ENCODE data around the gene RPS14.
A peak's percentile ranks its signal among the peaks of the same experiment; 100 is the strongest.
"Not testable (repeated sequence)": the region's sequence is repeated elsewhere in the genome, so short reads cannot be mapped to it uniquely, and the experiment has no call there.

Gene RPS14

DNA sequence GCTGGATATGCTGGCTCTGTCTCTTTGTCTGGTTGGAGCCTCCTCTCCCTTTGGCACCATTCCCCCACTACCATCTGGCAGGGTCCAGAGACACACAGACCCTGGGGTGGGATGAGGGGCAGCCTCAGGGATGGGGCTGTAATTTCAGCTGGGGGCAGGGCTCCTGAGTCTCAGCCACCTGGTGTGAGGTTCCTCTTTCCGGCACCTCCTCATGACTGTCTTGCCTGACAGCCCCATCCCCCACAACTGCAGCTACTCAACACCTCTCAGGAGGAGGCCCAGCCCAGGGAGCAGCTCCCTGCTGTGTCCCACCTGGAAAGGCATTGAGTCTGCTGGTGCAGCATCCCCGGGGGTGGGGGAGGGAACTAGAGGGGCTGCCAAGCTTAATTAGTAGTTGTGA, 11.7 kb upstream of the RPS14 start:
- Mint-ChIP-seq H3K4me3 (no peak overlapping the region), H3K27ac (no peak overlapping the region), H3K36me3 (ENCODE audit: low read depth) (no peaks in the 10 kb centered on the region), H3K9me3 (no peaks in the 10 kb centered on the region), H3K27me3 (ENCODE audit: low read depth) (no peaks in the 10 kb centered on the region), H3K4me1 (ENCODE audit: low read depth) (peaks cover 13% of the 10 kb centered on the region)

GRCh38 chr5:150460781-150461180, 11.2 kb upstream of the RPS14 start:
- H3K4me3 Mint-ChIP-seq: no peak overlapping the region

GRCh38 chr5:150458802-150459557, 9.4 kb upstream of the RPS14 start:
- H3K27me3 Mint-ChIP-seq (ENCODE audit: low read depth): no peaks in the 10 kb centered on the region
- H3K9me3 Mint-ChIP-seq: no peaks in the 10 kb centered on the region
- peaks cover 13% of the 10 kb centered on the region for H3K4me1 Mint-ChIP-seq (ENCODE audit: low read depth)
- no peak overlapping the region for H3K4me3 Mint-ChIP-seq
- no peak overlapping the region for H3K27ac Mint-ChIP-seq
- H3K36me3 Mint-ChIP-seq (ENCODE audit: low read depth): no peaks in the 10 kb centered on the region

More at GRCh38 chr5:150460781-150461180, 11.2 kb upstream of the RPS14 start:
- no peaks in the 10 kb centered on the region for H3K27me3 Mint-ChIP-seq (ENCODE audit: low read depth)
- H3K36me3 Mint-ChIP-seq (ENCODE audit: low read depth): no peaks in the 10 kb centered on the region
- H3K4me1 Mint-ChIP-seq (ENCODE audit: low read depth): peaks cover 13% of the 10 kb centered on the region
- H3K27ac Mint-ChIP-seq: peak overlapping the region; percentile 16
- H3K9me3 Mint-ChIP-seq: no peaks in the 10 kb centered on the region

- peak overlapping the region; percentile 64 for H3K27ac Mint-ChIP-seq
- H3K9me3 Mint-ChIP-seq: no peaks in the 10 kb centered on the region
- no peaks in the 10 kb centered on the region for H3K36me3 Mint-ChIP-seq (ENCODE audit: low read depth)
- peak overlapping the region; percentile 41 for H3K4me3 Mint-ChIP-seq
- no peaks in the 10 kb centered on the region for H3K27me3 Mint-ChIP-seq (ENCODE audit: low read depth)
- peaks cover 13% of the 10 kb centered on the region for H3K4me1 Mint-ChIP-seq (ENCODE audit: low read depth)
These were observed 8.2 kb upstream of the RPS14 start for GRCh38 chr5:150457562-150458240.

DNA sequence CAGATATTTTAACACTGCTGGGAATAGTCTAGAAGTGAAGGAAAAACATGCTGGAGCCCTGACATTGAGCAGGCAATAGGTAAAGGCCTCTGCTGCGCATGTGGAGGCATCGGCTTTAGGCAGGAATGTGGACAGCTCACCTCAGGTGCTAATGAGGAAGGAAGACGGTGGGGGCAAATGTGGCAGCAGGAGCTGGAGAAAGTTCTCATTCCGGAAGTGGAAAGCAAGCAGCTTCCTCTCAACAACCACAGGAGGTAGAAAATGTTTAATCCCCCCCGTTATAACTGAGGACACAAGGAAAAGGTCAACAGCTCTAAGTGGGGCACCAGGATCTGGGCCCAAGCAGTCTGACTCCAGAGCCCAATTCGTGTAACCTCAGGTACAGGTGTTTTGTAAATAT, 7.6 kb upstream of the RPS14 start:
- peaks cover 13% of the 10 kb centered on the region for H3K4me1 Mint-ChIP-seq (ENCODE audit: low read depth)
- no peaks in the 10 kb centered on the region for H3K36me3 Mint-ChIP-seq (ENCODE audit: low read depth)
- H3K27me3 Mint-ChIP-seq (ENCODE audit: low read depth): no peaks in the 10 kb centered on the region
- H3K27ac Mint-ChIP-seq: no peak overlapping the region
- H3K4me3 Mint-ChIP-seq: peak overlapping the region; percentile 46
- H3K9me3 Mint-ChIP-seq: no peaks in the 10 kb centered on the region

GRCh38 chr5:150454492-150455229, 5.1 kb upstream of the RPS14 start:
- Mint-ChIP-seq H3K9me3 (no peaks in the 10 kb centered on the region), H3K27me3 (ENCODE audit: low read depth) (no peaks in the 10 kb centered on the region), H3K27ac (no peak overlapping the region), H3K36me3 (ENCODE audit: low read depth) (peaks cover under 1% of the 10 kb centered on the region), H3K4me3 (no peak overlapping the region), H3K4me1 (ENCODE audit: low read depth) (peaks cover 14% of the 10 kb centered on the region)

DNA sequence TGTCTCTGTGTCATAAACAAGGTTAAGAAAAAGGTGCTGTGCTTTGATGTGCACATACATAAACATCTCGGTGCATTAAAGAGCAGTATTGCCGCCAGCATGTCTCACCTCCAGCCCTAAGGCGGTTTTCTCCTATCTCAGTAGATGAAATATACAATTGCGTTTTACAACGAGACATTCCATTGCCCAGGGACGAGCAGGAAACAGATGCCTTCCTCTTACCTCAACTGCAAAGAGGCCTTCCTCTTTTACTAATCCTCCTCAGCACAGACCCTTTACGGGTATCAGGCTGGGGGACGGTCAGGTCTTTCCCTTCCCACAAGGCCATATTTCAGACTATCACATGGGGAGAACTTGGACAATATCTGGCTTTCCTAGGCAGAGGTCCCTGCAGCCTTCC, 4.5 kb upstream of the RPS14 start:
- peaks cover 13% of the 10 kb centered on the region for H3K4me1 Mint-ChIP-seq (ENCODE audit: low read depth)
- not testable (repeated sequence) for H3K9me3 Mint-ChIP-seq

GRCh38 chr5:150452914-150453313, 3.4 kb upstream of the RPS14 start:
- peaks cover 18% of the 10 kb centered on the region for H3K4me1 Mint-ChIP-seq (ENCODE audit: low read depth)
- no peaks in the 10 kb centered on the region for H3K27me3 Mint-ChIP-seq (ENCODE audit: low read depth)
- H3K9me3 Mint-ChIP-seq: no peaks in the 10 kb centered on the region
- H3K36me3 Mint-ChIP-seq (ENCODE audit: low read depth): peaks cover 14% of the 10 kb centered on the region
- no peak overlapping the region for H3K4me3 Mint-ChIP-seq
- H3K27ac Mint-ChIP-seq: no peak overlapping the region

More for the DNA sequence above, 4.5 kb upstream of the RPS14 start:
- not testable (repeated sequence) for H3K4me3 Mint-ChIP-seq; H3K36me3 Mint-ChIP-seq (ENCODE audit: low read depth); H3K27me3 Mint-ChIP-seq (ENCODE audit: low read depth); H3K27ac Mint-ChIP-seq

- Mint-ChIP-seq H3K4me1 (ENCODE audit: low read depth) (peaks cover 16% of the 10 kb centered on the region), H3K27me3 (ENCODE audit: low read depth) (no peaks in the 10 kb centered on the region), H3K27ac (no peak overlapping the region), H3K9me3 (no peaks in the 10 kb centered on the region), H3K36me3 (ENCODE audit: low read depth) (peaks cover 26% of the 10 kb centered on the region), H3K4me3 (no peak overlapping the region)
These were observed 2.1 kb upstream of the RPS14 start for GRCh38 chr5:150451594-150451993.

DNA sequence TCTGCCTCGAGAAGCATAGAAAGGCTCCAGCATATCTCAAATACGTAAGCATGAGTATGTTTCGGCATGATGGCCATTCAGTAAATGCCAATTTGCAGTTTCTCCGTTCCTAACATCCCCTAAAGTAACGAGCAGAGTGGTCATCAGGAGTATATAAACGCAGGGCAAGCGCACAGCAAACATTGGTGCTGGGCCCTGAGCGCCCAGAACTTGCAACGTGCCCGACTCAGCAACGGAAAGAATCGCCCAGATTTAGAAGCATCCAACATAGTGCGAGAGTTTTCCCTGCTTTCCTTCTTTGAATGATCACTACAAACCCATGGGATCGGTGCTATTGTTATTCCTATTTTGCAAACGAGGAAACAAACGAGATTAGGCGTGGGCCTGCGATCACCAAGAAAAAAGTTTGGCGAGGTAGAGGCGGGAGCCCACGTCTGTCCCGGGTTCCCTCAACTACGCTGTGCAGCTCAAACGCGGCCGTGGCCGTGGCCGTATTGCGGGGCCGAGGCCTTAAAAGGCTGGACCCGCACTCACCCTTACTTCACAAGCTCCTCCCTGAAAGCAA, 505 bp downstream of the RPS14 start:
- H3K4me1 Mint-ChIP-seq (ENCODE audit: low read depth): peaks cover 21% of the 10 kb centered on the region
- peak overlapping the region; percentile 100 for H3K27ac Mint-ChIP-seq
- H3K9me3 Mint-ChIP-seq: no peaks in the 10 kb centered on the region
- peak overlapping the region; percentile 99 for H3K4me3 Mint-ChIP-seq
- H3K27me3 Mint-ChIP-seq (ENCODE audit: low read depth): no peaks in the 10 kb centered on the region
- H3K36me3 Mint-ChIP-seq (ENCODE audit: low read depth): peaks cover 42% of the 10 kb centered on the region

DNA sequence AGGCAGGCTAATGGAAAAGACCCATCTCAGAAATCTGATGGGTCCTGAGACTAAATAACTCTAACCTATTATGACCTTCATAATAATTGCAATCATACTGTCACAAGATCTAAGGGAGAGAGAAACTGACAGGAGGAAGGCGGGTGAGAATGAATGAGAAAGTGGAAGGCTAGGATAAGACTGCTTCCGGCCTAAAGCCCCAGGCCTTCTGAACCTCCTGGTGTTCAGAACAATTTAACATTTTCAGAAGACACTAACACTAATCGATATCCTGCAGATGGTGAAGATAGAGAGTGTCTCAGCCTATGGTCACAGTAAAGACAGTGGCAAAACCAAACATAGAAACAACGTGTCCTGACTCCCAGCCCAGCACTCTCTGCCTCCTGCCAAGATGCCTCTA, 1.2 kb downstream of the RPS14 start:
- Mint-ChIP-seq H3K27ac (peak overlapping the region; percentile 100), H3K27me3 (ENCODE audit: low read depth) (no peaks in the 10 kb centered on the region), H3K36me3 (ENCODE audit: low read depth) (peaks cover 48% of the 10 kb centered on the region), H3K4me3 (peak overlapping the region; percentile 99), H3K4me1 (ENCODE audit: low read depth) (peaks cover 21% of the 10 kb centered on the region), H3K9me3 (no peaks in the 10 kb centered on the region)

GRCh38 chr5:150447188-150447587, 2.4 kb downstream of the RPS14 start:
- Mint-ChIP-seq H3K27ac (no peak overlapping the region), H3K36me3 (ENCODE audit: low read depth) (peaks cover 54% of the 10 kb centered on the region), H3K4me1 (ENCODE audit: low read depth) (peaks cover 21% of the 10 kb centered on the region), H3K9me3 (no peaks in the 10 kb centered on the region), H3K27me3 (ENCODE audit: low read depth) (no peaks in the 10 kb centered on the region), H3K4me3 (peak overlapping the region; percentile 21)

DNA sequence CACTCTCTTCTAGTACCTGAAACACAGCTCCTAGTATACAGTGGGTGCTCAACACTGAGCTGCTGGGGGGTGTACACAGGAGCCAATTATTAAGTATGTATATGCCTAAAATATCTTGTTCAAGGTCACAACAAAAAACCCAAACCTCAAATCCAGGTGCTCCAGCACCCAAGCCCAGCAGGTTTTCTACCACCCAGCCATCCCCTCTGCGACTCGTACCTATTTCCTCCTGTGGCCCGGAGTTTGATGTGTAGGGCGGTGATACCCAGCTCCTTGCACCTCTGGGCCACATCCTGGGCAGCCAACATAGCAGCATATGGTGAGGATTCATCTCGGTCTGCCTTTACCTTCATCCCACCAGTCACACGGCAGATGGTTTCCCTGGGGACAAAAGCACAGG, 3.0 kb downstream of the RPS14 start:
- Mint-ChIP-seq H3K27ac (no peak overlapping the region), H3K27me3 (ENCODE audit: low read depth) (no peaks in the 10 kb centered on the region), H3K9me3 (no peaks in the 10 kb centered on the region), H3K4me1 (ENCODE audit: low read depth) (peaks cover 21% of the 10 kb centered on the region), H3K36me3 (ENCODE audit: low read depth) (peaks cover 54% of the 10 kb centered on the region), H3K4me3 (no peak overlapping the region)

DNA sequence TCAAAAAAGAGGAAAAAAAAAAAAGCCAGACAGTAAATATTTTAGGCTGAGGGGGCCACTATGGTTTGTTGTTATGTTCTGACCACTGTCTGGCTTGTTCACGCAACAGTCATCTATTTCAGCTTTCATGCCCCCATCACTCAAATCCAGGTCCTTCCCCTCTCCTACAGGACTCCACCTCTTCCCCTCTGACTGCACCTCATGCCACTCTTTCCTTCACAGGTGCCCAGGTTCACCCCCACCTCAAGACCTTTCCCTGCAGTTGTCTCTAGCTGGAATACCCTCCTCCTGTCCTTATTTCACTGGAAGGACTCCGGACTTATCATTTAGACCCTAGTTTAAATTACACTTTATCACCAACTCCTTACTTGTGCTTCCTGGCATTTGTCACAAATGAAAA, 3.5 kb downstream of the RPS14 start:
- no peaks in the 10 kb centered on the region for H3K9me3 Mint-ChIP-seq
- peaks cover 54% of the 10 kb centered on the region for H3K36me3 Mint-ChIP-seq (ENCODE audit: low read depth)
- H3K27ac Mint-ChIP-seq: no peak overlapping the region
- H3K4me3 Mint-ChIP-seq: no peak overlapping the region
- H3K27me3 Mint-ChIP-seq (ENCODE audit: low read depth): no peaks in the 10 kb centered on the region
- peaks cover 21% of the 10 kb centered on the region for H3K4me1 Mint-ChIP-seq (ENCODE audit: low read depth)
